SK-N-SH (cell line): Measurements from ENCODE around the gene OGA. TPM values are rescaled to one million over a fixed set of nuclear protein-coding genes. Genes with fewer than 3 reads are reported as not detected.

ENCODE experiments used
- CTCF ChIA-PET: fragments of 300-600, 350-600 bp; formaldehyde crosslinking; extraction: SDS; loops from one replicate; lab custom pipeline; 2021; lab: Yijun Ruan, JAX
- POLR2A ChIA-PET: fragments of 350-600 bp; sonication (Branson Sonifier 250); formaldehyde crosslinking; extraction: SDS; loops from one replicate; lab custom pipeline; 2020; ENCODE audit warnings: antibody characterized with exemption, inconsistent platforms; lab: Yijun Ruan, JAX
- DNase-seq: peaks from one replicate; pipeline ENCODE4 v3.0.0; 2012
- H2AFZ ChIP-seq: fragments of 200-600 bp; sonication (generic); 2 replicates; pipeline ENCODE4 v1.8.1; 2016; ENCODE audit warnings: antibody characterized with exemption, mild to moderate bottlenecking, low read depth
- H3F3A ChIP-seq: fragments of 200-600 bp; sonication (generic); replicated peaks from 2 replicates; pipeline ENCODE3; 2016; ENCODE audit warnings: antibody characterized with exemption, mild to moderate bottlenecking; ENCODE audit not compliant: insufficient read depth
- H3K27ac ChIP-seq, 2 experiments: fragments of 200-500 bp in 1 of 2; fragments of 200-600 bp in 1 of 2; sonication (Bioruptor generic) in 1 of 2; sonication (generic), shearing (Covaris generic) in 1 of 2; 2 replicates each; pipeline versions ENCODE4 v1.5.1 to v1.6.1; 2014 to 2016; ENCODE audit warnings: low read depth in 2 of 2, inconsistent platforms in 1 of 2, low read length in 1 of 2, mild to moderate bottlenecking in 1 of 2, mixed read lengths in 1 of 2
- H3K27me3 ChIP-seq: fragments of 200-600 bp; sonication (generic), shearing (Covaris generic); 2 replicates; pipeline ENCODE4 v1.6.1; 2016; ENCODE audit warnings: mixed run types; ENCODE audit not compliant: insufficient read depth
- H3K36me3 ChIP-seq, 2 experiments: fragments of 200-500 bp in 1 of 2; fragments of 200-600 bp in 1 of 2; sonication (Bioruptor generic) in 1 of 2; sonication (generic) in 1 of 2; replicated peaks in 1 of 2; 2 replicates each; pipeline versions ENCODE3 to v1.5.1; 2014 to 2016; ENCODE audit warnings: low read length in 1 of 2, mild to moderate bottlenecking in 1 of 2; ENCODE audit not compliant: insufficient read depth in 2 of 2, control insufficient read depth in 1 of 2
- H3K4me1 ChIP-seq, 2 experiments: fragments of 200-500 bp in 1 of 2; fragments of 200-600 bp in 1 of 2; sonication (Bioruptor generic) in 1 of 2; sonication (generic), shearing (Covaris generic) in 1 of 2; 2 replicates each; pipeline versions ENCODE4 v1.5.1 to v1.6.1; 2014 to 2016; ENCODE audit warnings: low read depth in 1 of 2, low read length in 1 of 2, mixed run types in 1 of 2; ENCODE audit not compliant: insufficient read depth in 2 of 2, control insufficient read depth in 1 of 2
- H3K4me2 ChIP-seq: fragments of 200-600 bp; sonication (generic), shearing (Covaris generic); 2 replicates; pipeline ENCODE4 v1.6.1; 2017; ENCODE audit warnings: mixed run types
- H3K4me3 ChIP-seq, 2 experiments: fragments of 200-500 bp in 1 of 2; fragments of 200-600 bp in 1 of 2; sonication (Bioruptor generic) in 1 of 2; sonication (generic), shearing (Covaris generic) in 1 of 2; 2 replicates each; pipeline versions ENCODE4 v1.5.1 to v1.8.1; 2014 to 2016; ENCODE audit warnings: low read depth in 2 of 2, inconsistent platforms in 1 of 2, low read length in 1 of 2, mild to moderate bottlenecking in 1 of 2, mixed read lengths in 1 of 2, moderate library complexity in 1 of 2
- H3K79me2 ChIP-seq: fragments of 200-600 bp; sonication (generic); 2 replicates; pipeline ENCODE4 v1.8.1; 2017; ENCODE audit warnings: mild to moderate bottlenecking; ENCODE audit not compliant: insufficient read depth
- H3K9ac ChIP-seq: fragments of 200-600 bp; sonication (generic); 2 replicates; pipeline ENCODE4 v1.6.1; 2017; ENCODE audit warnings: mixed run types
- H3K9me2 ChIP-seq: fragments of 200-600 bp; sonication (generic); 2 replicates; pipeline ENCODE4 v1.6.1; 2017; ENCODE audit warnings: mixed run types
- H3K9me3 ChIP-seq: fragments of 200-600 bp; sonication (generic); 2 replicates; pipeline ENCODE4 v1.6.1; 2017; ENCODE audit warnings: mixed run types, mild to moderate bottlenecking, moderate library complexity
- H4K20me1 ChIP-seq: fragments of 200-600 bp; sonication (generic); 2 replicates; pipeline ENCODE4 v1.6.1; 2017; ENCODE audit warnings: mild to moderate bottlenecking, mixed run types; ENCODE audit not compliant: insufficient read depth
- CTCF ChIP-seq: fragments of 200-600 bp; sonication (generic); IDR thresholded peaks from 2 replicates; pipeline ENCODE4 v1.6.1; 2017; ENCODE audit warnings: antibody characterized with exemption, mild to moderate bottlenecking, moderate library complexity
- ELF1 ChIP-seq: IDR thresholded peaks from 2 replicates; pipeline ENCODE4 v1.4.0; 2012
- EP300 ChIP-seq, 2 experiments: IDR thresholded peaks; 2 replicates each; pipeline versions ENCODE4 v1.4.0 to v1.6.1; 2012; ENCODE audit warnings: borderline replicate concordance in 1 of 2, low read depth in 1 of 2, low read length in 1 of 2
- FOSL2 ChIP-seq: IDR thresholded peaks from 2 replicates; pipeline ENCODE4 v1.4.0; 2012; ENCODE audit warnings: low read depth, mild to moderate bottlenecking, moderate library complexity, borderline replicate concordance
- IRF3 ChIP-seq: fragments of 150-350 bp; IDR thresholded peaks from 2 replicates; pipeline ENCODE4 v1.6.1; 2016; ENCODE audit warnings: mild to moderate bottlenecking, low read depth, low read length
- JUND ChIP-seq: IDR thresholded peaks from 2 replicates; pipeline ENCODE4 v1.4.0; 2012
- POLR2AphosphoS5 ChIP-seq: IDR thresholded peaks from 2 replicates; pipeline ENCODE4 v1.6.1; 2012; ENCODE audit warnings: low read depth, low read length
- RAD21 ChIP-seq: IDR thresholded peaks from 2 replicates; pipeline ENCODE4 v1.6.1; 2012; ENCODE audit warnings: mild to moderate bottlenecking, low read length
- RCOR1 ChIP-seq: fragments of 150-350 bp; IDR thresholded peaks from 2 replicates; pipeline ENCODE4 v1.6.1; 2017; ENCODE audit warnings: antibody characterized with exemption, low read length
- REST ChIP-seq: IDR thresholded peaks from 2 replicates; pipeline ENCODE4 v1.6.1; 2012; ENCODE audit warnings: mild to moderate bottlenecking, low read depth, low read length, moderate library complexity
- RXRA ChIP-seq: IDR thresholded peaks from 2 replicates; pipeline ENCODE4 v1.4.0; 2012; ENCODE audit warnings: low read depth, mild to moderate bottlenecking, borderline replicate concordance
- TEAD4 ChIP-seq: IDR thresholded peaks from 2 replicates; pipeline ENCODE4 v1.4.0; 2012; ENCODE audit warnings: mild to moderate bottlenecking, borderline replicate concordance; ENCODE audit not compliant: insufficient read depth
- WGBS: methylation state at CpG from one replicate; pipeline ENCODE4 v1.1.6; 2017; ENCODE audit warnings: low lambda C conversion rate; 5-methylcytosine and 5-hydroxymethylcytosine counted together
- polyA plus RNA-seq, 3 experiments: library from polyadenylated mRNA; depleted of rRNA; stranded (reverse); fragments of >200 nt; gene quantifications; 2 replicates each; pipeline ENCODE4 v1.2.3, GENCODE V29; 2012
- TF ChIP-seq, protein P1 (sequence below): IDR thresholded peaks from 2 replicates; pipeline ENCODE4 v1.4.0; 2012; ENCODE audit warnings: low read depth, borderline replicate concordance

Gene OGA
- polyA plus RNA-seq, 1 of the 3 experiments (the other 2 are of a cell fraction) = 24.8 TPM

DNA sequence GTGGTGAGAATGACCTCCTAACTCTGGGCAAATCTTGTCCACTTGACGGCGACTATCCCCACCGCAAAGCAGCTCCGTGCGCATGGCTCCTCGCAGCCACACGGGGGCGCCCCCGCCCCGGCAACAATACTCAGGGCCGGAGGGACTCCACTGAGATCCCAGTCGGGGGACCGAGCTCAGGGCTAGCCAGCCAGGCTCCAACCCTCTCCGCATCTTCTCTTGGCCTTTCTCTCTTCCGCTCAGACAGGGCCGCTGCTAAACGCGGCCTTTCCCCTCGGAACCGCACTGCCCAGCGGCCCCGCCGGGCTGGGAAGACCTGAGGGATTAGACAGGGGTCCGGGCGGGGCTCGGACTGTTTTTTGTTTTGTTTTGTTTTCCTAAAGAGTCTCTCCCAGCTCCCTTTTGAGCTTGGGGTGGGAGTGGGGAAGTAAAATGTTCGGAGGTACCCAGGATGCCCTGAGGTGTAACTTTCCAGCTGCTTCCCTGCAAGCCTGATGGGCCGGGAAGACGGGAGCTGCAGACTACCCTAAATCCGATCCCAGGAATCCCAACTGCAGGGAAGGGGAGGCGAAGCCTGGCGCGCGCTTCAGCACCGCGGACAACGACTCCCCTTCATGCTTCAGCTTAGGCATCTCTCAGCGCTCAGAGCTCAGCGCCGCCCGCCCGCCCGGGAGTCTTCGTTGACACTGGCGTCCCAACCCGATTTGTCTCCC is 22.7 kb upstream of the OGA start (continued):
- TF ChIP-seq TEAD4 = no peak
- peak; percentile 90 for TF ChIP-seq RAD21
- no peak for TF ChIP-seq FOSL2
- TF ChIP-seq, protein P1, sequence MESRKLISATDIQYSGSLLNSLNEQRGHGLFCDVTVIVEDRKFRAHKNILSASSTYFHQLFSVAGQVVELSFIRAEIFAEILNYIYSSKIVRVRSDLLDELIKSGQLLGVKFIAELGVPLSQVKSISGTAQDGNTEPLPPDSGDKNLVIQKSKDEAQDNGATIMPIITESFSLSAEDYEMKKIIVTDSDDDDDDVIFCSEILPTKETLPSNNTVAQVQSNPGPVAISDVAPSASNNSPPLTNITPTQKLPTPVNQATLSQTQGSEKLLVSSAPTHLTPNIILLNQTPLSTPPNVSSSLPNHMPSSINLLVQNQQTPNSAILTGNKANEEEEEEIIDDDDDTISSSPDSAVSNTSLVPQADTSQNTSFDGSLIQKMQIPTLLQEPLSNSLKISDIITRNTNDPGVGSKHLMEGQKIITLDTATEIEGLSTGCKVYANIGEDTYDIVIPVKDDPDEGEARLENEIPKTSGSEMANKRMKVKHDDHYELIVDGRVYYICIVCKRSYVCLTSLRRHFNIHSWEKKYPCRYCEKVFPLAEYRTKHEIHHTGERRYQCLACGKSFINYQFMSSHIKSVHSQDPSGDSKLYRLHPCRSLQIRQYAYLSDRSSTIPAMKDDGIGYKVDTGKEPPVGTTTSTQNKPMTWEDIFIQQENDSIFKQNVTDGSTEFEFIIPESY = no peak
- TF ChIP-seq RXRA = no peak
- TF ChIP-seq RCOR1 = no peak
- no peak for TF ChIP-seq IRF3

DNA sequence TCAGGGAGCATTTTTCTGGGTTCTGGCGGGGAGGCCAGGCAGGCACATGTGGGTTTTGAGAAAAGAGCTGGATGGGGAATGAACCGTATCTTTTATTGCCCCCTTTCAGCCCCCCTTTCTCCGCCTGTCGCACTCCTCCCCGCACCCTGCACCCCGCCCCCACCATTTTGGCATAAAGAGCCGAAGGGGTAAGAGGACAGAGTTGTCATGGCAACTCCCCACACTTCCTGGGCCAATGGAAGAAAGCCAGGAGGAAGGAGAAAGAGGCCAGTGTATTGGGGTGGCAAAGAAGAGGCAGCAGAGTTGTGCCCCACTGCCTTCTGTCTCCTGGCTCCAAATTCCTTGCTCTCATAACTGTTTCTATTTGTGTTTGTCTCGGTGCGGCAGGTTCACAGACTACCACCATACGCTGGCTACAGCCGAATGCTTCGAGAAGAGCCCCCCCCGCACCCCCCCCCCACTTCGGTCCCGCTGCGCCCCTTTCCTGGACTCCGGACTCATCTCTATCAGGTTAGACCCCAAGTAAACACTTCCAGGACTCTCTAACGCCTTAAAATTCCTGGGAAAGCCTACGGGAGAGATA is 21.9 kb upstream of the OGA start:
- 41% methylated on average over 19 of the region's 19 CpGs for WGBS
- Histone ChIP-seq H3K4me3 (peak overlapping the region in 1 of 2 experiments; percentile 45; a peak in 1 of 4 replicates), H3K9ac (no peak overlapping the region), H3K9me3 (no peaks in the 10 kb centered on the region), H3K36me3 (no peaks in the 10 kb centered on the region), H4K20me1 (0 out of 2 replicates have a peak, but pooled peaks cover 4% of the 10 kb centered on the region), H3K4me1 (peaks cover 0 to 16% of the 10 kb centered on the region in 2 experiments; a peak in 1 of 4 replicates), H3K4me2 (no peak overlapping the region), H3K9me2 (no peaks in the 10 kb centered on the region), H3F3A (peaks cover 9% of the 10 kb centered on the region), H3K27me3 (no peaks in the 10 kb centered on the region), H2AFZ (no peak overlapping the region), H3K27ac (no peak overlapping the region), H3K79me2 (peaks cover 5% of the 10 kb centered on the region; the same call in 1 of the 2 replicates)
- TF ChIP-seq POLR2AphosphoS5 (no peak), REST (no peak), EP300 (IDR thresholded peaks at IDR 0.05; ENCODE audit: borderline replicate concordance in 1 of 2, low read depth in 1 of 2, low read length in 1 of 2) (no peak), CTCF (no peak), JUND (no peak), ELF1 (no peak)
- TF ChIP-seq, protein P1 = no peak
- CTCF ChIA-PET = interaction anchor here (0.6 to 13.4 kb wide), 50 partner anchors 10 to 662 kb away, joined by 3 to 301 read pairs (median 6); partner anchors contain the start of genes ARMH3, HPS6, NPM3 and OGA
- POLR2A ChIA-PET = interaction anchor here (1.1 to 2.7 kb wide), 4 partner anchors 7 to 170 kb away, joined by 3 to 10 read pairs (median 4); partner anchors contain the start of gene OGA
- DNase-seq = peak; percentile 36
